ENCODE measurements around the gene VAPA. TPM values are rescaled to one million over a fixed set of nuclear protein-coding genes. Genes with fewer than 3 reads are reported as not detected.

VAPA gene
- total RNA-seq, 1 experiment from 2014 or later: 138 TPM

GRCh38 chr18:9919564-9920232 lies 5.9 kb downstream of the VAPA start:
- no peak overlapping the region for H3K4me3 ChIP-seq (ENCODE audit: low read length)
- H3K9me2 ChIP-seq (replicated peaks; ENCODE audit: insufficient read depth, low read length): no peaks in the 10 kb centered on the region
- peaks cover 100% of the 10 kb centered on the region for H3K79me2 ChIP-seq (ENCODE audit: low read length)
- H3K4me2 ChIP-seq (ENCODE audit: low read depth, low read length, poor library complexity, severe bottlenecking): peak overlapping the region; percentile 45
- H3K4me1 ChIP-seq (ENCODE audit: low read length): peaks cover 86% of the 10 kb centered on the region
- H3K36me3 ChIP-seq (ENCODE audit: insufficient read depth, low read length): no peaks in the 10 kb centered on the region
- H2AFZ ChIP-seq (ENCODE audit: low read length): no peak overlapping the region
- H4K20me1 ChIP-seq (ENCODE audit: insufficient read depth, low read depth, low read length): peaks cover 81% of the 10 kb centered on the region
- H3K27me3 ChIP-seq (ENCODE audit: low read length): no peaks in the 10 kb centered on the region
- no peak overlapping the region for H3K9ac ChIP-seq (ENCODE audit: low read length)
- H3K9me3 ChIP-seq (ENCODE audit: low read length): no peaks in the 10 kb centered on the region
- no peak for DNase-seq
- H3K27ac ChIP-seq (ENCODE audit: low read length): no peak overlapping the region

DNA sequence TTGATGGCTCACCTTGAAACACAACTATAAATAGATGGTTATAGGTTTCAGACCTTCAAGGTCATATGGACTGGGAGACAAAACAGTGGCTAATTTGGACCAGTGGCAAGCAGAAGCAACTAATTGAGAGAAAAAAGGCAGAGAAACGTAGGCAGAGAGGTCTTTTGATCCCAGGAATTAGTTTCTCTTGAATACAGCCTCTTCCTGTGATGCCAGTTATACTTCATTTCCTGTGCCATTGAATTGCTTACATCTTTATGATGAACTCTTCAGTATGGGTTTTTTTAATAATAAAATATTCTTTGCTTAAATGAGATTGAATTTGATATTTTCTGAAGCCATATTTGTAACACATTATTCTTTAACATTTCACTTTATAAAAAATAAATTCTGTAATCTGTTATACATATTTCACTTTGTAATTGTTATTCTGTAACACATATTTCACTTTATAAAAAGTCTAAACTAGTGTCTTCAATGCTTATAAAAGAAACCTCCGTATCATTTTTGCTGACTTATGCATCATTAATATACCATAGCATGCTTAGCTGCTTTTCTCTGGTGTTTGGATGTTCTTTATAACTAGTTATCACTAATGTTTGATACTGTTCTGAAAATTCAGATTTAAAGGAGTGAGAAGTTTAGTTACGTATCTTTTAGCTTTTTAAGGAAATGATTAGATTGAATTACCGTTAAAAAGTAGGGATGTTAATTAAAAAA lies 8.9 kb downstream of the VAPA start:
- Histone ChIP-seq H3K27me3 (ENCODE audit: low read length) (no peaks in the 10 kb centered on the region), H3K27ac (ENCODE audit: low read length) (no peak overlapping the region), H3K79me2 (ENCODE audit: low read length) (peaks cover 100% of the 10 kb centered on the region), H2AFZ (ENCODE audit: low read length) (no peak overlapping the region), H4K20me1 (ENCODE audit: insufficient read depth, low read depth, low read length) (peaks cover 77% of the 10 kb centered on the region), H3K4me2 (ENCODE audit: low read depth, low read length, poor library complexity, severe bottlenecking) (no peak overlapping the region), H3K9me3 (ENCODE audit: low read length) (no peaks in the 10 kb centered on the region), H3K9me2 (replicated peaks; ENCODE audit: insufficient read depth, low read length) (no peaks in the 10 kb centered on the region), H3K4me3 (ENCODE audit: low read length) (no peak overlapping the region), H3K4me1 (ENCODE audit: low read length) (peaks cover 93% of the 10 kb centered on the region), H3K36me3 (ENCODE audit: insufficient read depth, low read length) (no peaks in the 10 kb centered on the region), H3K9ac (ENCODE audit: low read length) (no peak overlapping the region)
- DNase-seq: no peak

GRCh38 chr18:9924371-9924943 lies 10.6 kb downstream of the VAPA start:
- Histone ChIP-seq H2AFZ (ENCODE audit: low read length) (no peak overlapping the region), H3K79me2 (ENCODE audit: low read length) (peaks cover 100% of the 10 kb centered on the region), H3K9ac (ENCODE audit: low read length) (no peak overlapping the region), H3K27ac (ENCODE audit: low read length) (no peak overlapping the region), H3K4me1 (ENCODE audit: low read length) (peaks cover 76% of the 10 kb centered on the region), H3K4me3 (ENCODE audit: low read length) (no peak overlapping the region), H3K4me2 (ENCODE audit: low read depth, low read length, poor library complexity, severe bottlenecking) (peak overlapping the region; percentile 19), H3K27me3 (ENCODE audit: low read length) (no peaks in the 10 kb centered on the region), H3K9me2 (replicated peaks; ENCODE audit: insufficient read depth, low read length) (no peaks in the 10 kb centered on the region), H4K20me1 (ENCODE audit: insufficient read depth, low read depth, low read length) (peaks cover 70% of the 10 kb centered on the region), H3K9me3 (ENCODE audit: low read length) (no peaks in the 10 kb centered on the region), H3K36me3 (ENCODE audit: insufficient read depth, low read length) (no peaks in the 10 kb centered on the region)
- DNase-seq: no peak

GRCh38 chr18:9925369-9925768 lies 11.6 kb downstream of the VAPA start:
- Histone ChIP-seq H3K9me3 (ENCODE audit: low read length) (no peaks in the 10 kb centered on the region), H3K27ac (ENCODE audit: low read length) (no peak overlapping the region), H3K4me1 (ENCODE audit: low read length) (peaks cover 67% of the 10 kb centered on the region), H3K36me3 (ENCODE audit: insufficient read depth, low read length) (no peaks in the 10 kb centered on the region), H3K9me2 (replicated peaks; ENCODE audit: insufficient read depth, low read length) (no peaks in the 10 kb centered on the region), H3K9ac (ENCODE audit: low read length) (no peak overlapping the region), H2AFZ (ENCODE audit: low read length) (no peak overlapping the region), H3K27me3 (ENCODE audit: low read length) (no peaks in the 10 kb centered on the region), H3K79me2 (ENCODE audit: low read length) (peaks cover 100% of the 10 kb centered on the region), H4K20me1 (ENCODE audit: insufficient read depth, low read depth, low read length) (peaks cover 64% of the 10 kb centered on the region), H3K4me3 (ENCODE audit: low read length) (no peak overlapping the region), H3K4me2 (ENCODE audit: low read depth, low read length, poor library complexity, severe bottlenecking) (peak overlapping the region; percentile 16)
- DNase-seq: no peak

- Histone ChIP-seq H3K9me2 (replicated peaks; ENCODE audit: insufficient read depth, low read length) (no peaks in the 10 kb centered on the region), H4K20me1 (ENCODE audit: insufficient read depth, low read depth, low read length) (peaks cover 60% of the 10 kb centered on the region), H3K79me2 (ENCODE audit: low read length) (peaks cover 100% of the 10 kb centered on the region), H3K4me1 (ENCODE audit: low read length) (peaks cover 63% of the 10 kb centered on the region), H3K4me2 (ENCODE audit: low read depth, low read length, poor library complexity, severe bottlenecking) (peak overlapping the region; percentile 16), H3K4me3 (ENCODE audit: low read length) (no peak overlapping the region), H3K36me3 (ENCODE audit: insufficient read depth, low read length) (no peaks in the 10 kb centered on the region), H2AFZ (ENCODE audit: low read length) (no peak overlapping the region), H3K27ac (ENCODE audit: low read length) (no peak overlapping the region), H3K9ac (ENCODE audit: low read length) (no peak overlapping the region), H3K9me3 (ENCODE audit: low read length) (no peaks in the 10 kb centered on the region), H3K27me3 (ENCODE audit: low read length) (no peaks in the 10 kb centered on the region)
- DNase-seq: no peak
Observed at GRCh38 chr18:9925795-9926194, 12.0 kb downstream of the VAPA start.

DNA sequence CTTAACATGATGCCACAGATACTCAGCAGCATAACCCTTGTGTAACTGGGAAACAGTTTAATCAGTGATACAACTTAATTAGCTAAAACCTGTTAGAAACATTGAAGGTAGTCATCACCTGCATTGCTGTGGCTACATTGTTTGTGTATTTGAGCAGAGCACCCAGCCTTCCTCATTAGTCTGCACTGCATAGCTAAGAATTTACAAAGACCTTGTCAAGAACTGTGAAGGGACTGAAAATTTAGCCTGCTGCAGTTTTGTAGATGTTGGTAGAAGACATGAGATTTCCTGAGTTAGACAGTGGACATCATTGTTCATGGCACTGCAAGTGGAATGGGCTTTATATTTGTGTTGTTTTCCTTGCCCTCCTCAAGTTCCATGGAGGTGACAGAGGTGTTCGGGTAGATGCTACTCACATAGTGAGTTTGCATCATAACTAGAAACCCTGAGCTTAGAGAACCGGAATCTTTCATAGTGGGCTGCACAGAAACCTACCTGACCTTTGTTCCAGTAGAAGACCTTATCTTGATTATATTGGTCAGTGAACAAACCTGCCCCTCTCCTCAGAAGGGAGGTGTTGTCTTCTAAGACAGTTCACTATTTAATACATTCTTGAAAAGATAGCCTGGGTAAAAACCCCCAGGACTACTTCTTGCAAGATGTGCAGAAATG lies 12.5 kb downstream of the VAPA start:
- Histone ChIP-seq H3K4me1 (ENCODE audit: low read length) (peaks cover 57% of the 10 kb centered on the region), H3K9me3 (ENCODE audit: low read length) (no peaks in the 10 kb centered on the region), H3K9me2 (replicated peaks; ENCODE audit: insufficient read depth, low read length) (no peaks in the 10 kb centered on the region), H3K27me3 (ENCODE audit: low read length) (no peaks in the 10 kb centered on the region), H3K36me3 (ENCODE audit: insufficient read depth, low read length) (peaks cover 4% of the 10 kb centered on the region; the same call in 1 of the 2 replicates), H3K4me2 (ENCODE audit: low read depth, low read length, poor library complexity, severe bottlenecking) (no peak overlapping the region), H3K79me2 (ENCODE audit: low read length) (peaks cover 100% of the 10 kb centered on the region), H2AFZ (ENCODE audit: low read length) (no peak overlapping the region), H3K9ac (ENCODE audit: low read length) (no peak overlapping the region), H3K4me3 (ENCODE audit: low read length) (no peak overlapping the region), H4K20me1 (ENCODE audit: insufficient read depth, low read depth, low read length) (peaks cover 54% of the 10 kb centered on the region), H3K27ac (ENCODE audit: low read length) (no peak overlapping the region)
- DNase-seq: no peak

DNA sequence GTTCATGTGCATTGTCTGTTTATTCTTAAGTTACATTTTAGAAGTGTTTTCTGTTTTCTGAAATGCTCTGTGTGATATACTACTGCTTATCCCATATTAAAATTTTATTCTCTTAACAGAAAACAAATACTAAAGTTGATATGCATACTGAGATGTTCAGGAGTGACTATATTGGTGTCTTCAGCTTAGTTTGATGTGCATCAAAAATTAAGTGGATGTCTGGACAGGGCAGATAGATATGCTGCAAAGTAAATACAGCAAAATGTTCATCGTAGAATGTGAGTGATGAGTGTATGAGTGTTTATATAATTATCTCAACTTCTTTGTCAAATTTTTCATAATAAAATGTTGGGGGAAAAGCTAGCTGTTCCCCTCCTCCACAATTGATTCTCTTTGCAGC lies 13.2 kb downstream of the VAPA start:
- peaks cover 50% of the 10 kb centered on the region for H4K20me1 ChIP-seq (ENCODE audit: insufficient read depth, low read depth, low read length)
- DNase-seq: no peak
- H3K36me3 ChIP-seq (ENCODE audit: insufficient read depth, low read length): peaks cover 6% of the 10 kb centered on the region; the same call in 1 of the 2 replicates
- H3K27ac ChIP-seq (ENCODE audit: low read length): 0 out of 2 replicates have a peak overlapping the region, but pooled peaks have one; percentile 2
- no peak overlapping the region for H3K4me2 ChIP-seq (ENCODE audit: low read depth, low read length, poor library complexity, severe bottlenecking)
- no peak overlapping the region for H3K9ac ChIP-seq (ENCODE audit: low read length)
- H3K4me3 ChIP-seq (ENCODE audit: low read length): no peak overlapping the region
- H3K4me1 ChIP-seq (ENCODE audit: low read length): peaks cover 54% of the 10 kb centered on the region
- no peak overlapping the region for H2AFZ ChIP-seq (ENCODE audit: low read length)
- no peaks in the 10 kb centered on the region for H3K9me2 ChIP-seq (replicated peaks; ENCODE audit: insufficient read depth, low read length)
- peaks cover 100% of the 10 kb centered on the region for H3K79me2 ChIP-seq (ENCODE audit: low read length)
- H3K9me3 ChIP-seq (ENCODE audit: low read length): no peaks in the 10 kb centered on the region
- no peaks in the 10 kb centered on the region for H3K27me3 ChIP-seq (ENCODE audit: low read length)
